A549 (cell line): ENCODE results near the gene CYP4F22. TPM values are rescaled to one million over a fixed set of nuclear protein-coding genes. Genes with fewer than 3 reads are reported as not detected.

Experiments
- ATAC-seq, 2 experiments: fragments of 200-7000 bp in 1 of 2; fragments of >200 bp in 1 of 2; cut with Nextera tagmentation in 1 of 2; cut with Tn5 transposase in 1 of 2; 3 replicates each; pipeline versions ENCODE4 v1.8.0 to v1.9.1; 2018 to 2020; ENCODE audit warnings: mild to moderate bottlenecking in 1 of 2, moderate library complexity in 1 of 2
- CTCF ChIA-PET: fragments of 300-600 bp; sonication (Branson Sonifier 250); formaldehyde crosslinking; extraction: SDS; loops from one replicate; lab custom pipeline; 2021; ENCODE audit warnings: antibody characterized with exemption, inconsistent platforms; lab: Yijun Ruan, JAX
- POLR2A ChIA-PET: fragments of 350-600 bp; formaldehyde crosslinking; extraction: SDS; loops from one replicate; lab custom pipeline; 2021; ENCODE audit warnings: antibody characterized with exemption, inconsistent platforms; lab: Yijun Ruan, JAX
- DNase-seq, 2 experiments: peaks; one replicate each; pipeline versions ENCODE4 v3.0.0 to v3.0.0-alpha.2; 2011 to 2016; ENCODE audit warnings: low read depth in 1 of 2, low spot score in 1 of 2
- FAIRE-seq: peaks from 2 replicates; lab custom pipeline; 2011; peaks lifted over from hg19 to GRCh38; lab: Jason Lieb, UNC
- H3K27ac ChIP-seq, 2 experiments: fragments of >200 bp; sonication (Bioruptor Twin); formaldehyde crosslinking; 3 replicates each; pipeline ENCODE4 v1.5.1; 2016 to 2017
- H3K4me1 ChIP-seq: fragments of >200 bp; sonication (Bioruptor Twin); formaldehyde crosslinking; 3 replicates; pipeline ENCODE4 v1.6.1; 2016
- H3K4me2 ChIP-seq: fragments of >200 bp; sonication (Bioruptor Twin); formaldehyde crosslinking; 3 replicates; pipeline ENCODE4 v1.6.1; 2016
- H3K4me3 ChIP-seq: fragments of >200 bp; sonication (Bioruptor Twin); formaldehyde crosslinking; 3 replicates; pipeline ENCODE4 v1.5.1; 2016
- H3K9me3 ChIP-seq: fragments of >200 bp; sonication (Bioruptor Twin); formaldehyde crosslinking; 3 replicates; pipeline ENCODE4 v1.6.1; 2016
- CTCF ChIP-seq: fragments of >200 bp; sonication (Bioruptor Twin); formaldehyde crosslinking; IDR thresholded peaks from 3 replicates; pipeline ENCODE4 v1.5.1; 2016
- ESRRA ChIP-seq: fragments of 150-350 bp; IDR thresholded peaks from 2 replicates; pipeline ENCODE4 v1.6.1; 2014; ENCODE audit warnings: mild to moderate bottlenecking, low read length, borderline replicate concordance
- HES2 ChIP-seq: fragments of >200 bp; sonication (Bioruptor Twin); formaldehyde crosslinking; IDR thresholded peaks from 2 replicates; pipeline ENCODE4 v1.6.1; 2016
- HEYL ChIP-seq: fragments of 250-450 bp; sonication (Bioruptor Pico); IDR thresholded peaks from 2 replicates; pipeline ENCODE4 v1.8.0; 2021; ENCODE audit warnings: mild to moderate bottlenecking, moderate library complexity
- JUN ChIP-seq, 2 experiments: fragments of >200 bp; sonication (Bioruptor Twin); formaldehyde crosslinking; IDR thresholded peaks; 2 replicates in 1 of 2; 3 replicates in 1 of 2; pipeline ENCODE4 v1.6.1; 2016 to 2017
- KDM1A ChIP-seq: fragments of 200-600 bp; sonication (generic); IDR thresholded peaks from 2 replicates; pipeline ENCODE4 v1.6.1; 2016; ENCODE audit warnings: low read depth, mild to moderate bottlenecking
- KDM5A ChIP-seq: fragments of 200-600 bp; sonication (generic); IDR thresholded peaks from 2 replicates; pipeline ENCODE4 v1.6.1; 2016; ENCODE audit warnings: antibody characterized with exemption, mild to moderate bottlenecking
- MAX ChIP-seq: IDR thresholded peaks from 2 replicates; pipeline ENCODE4 v1.6.1; 2012
- POLR2A ChIP-seq: IDR thresholded peaks from 2 replicates; pipeline ENCODE4 v1.6.1; 2012; ENCODE audit warnings: mild to moderate bottlenecking, low read length
- RAD21 ChIP-seq, 2 experiments: fragments of >200 bp in 1 of 2; sonication (Bioruptor Twin) in 1 of 2; formaldehyde crosslinking in 1 of 2; IDR thresholded peaks in 1 of 2; conservative IDR thresholded peaks in 1 of 2; 2 replicates in 1 of 2; 3 replicates in 1 of 2; pipeline ENCODE4 v1.6.1; 2012 to 2018; ENCODE audit warnings: inconsistent platforms in 1 of 2
- REST ChIP-seq: fragments of 200-600 bp; sonication (generic); IDR thresholded peaks from 2 replicates; pipeline ENCODE4 v1.6.1; 2016; ENCODE audit warnings: antibody characterized with exemption, mild to moderate bottlenecking, moderate library complexity
- SMC3 ChIP-seq: fragments of >200 bp; sonication (Bioruptor Twin); formaldehyde crosslinking; IDR thresholded peaks from 3 replicates; pipeline ENCODE4 v1.6.1; 2018; ENCODE audit warnings: inconsistent platforms
- USF2 ChIP-seq: fragments of 450-650 bp; IDR thresholded peaks from 2 replicates; pipeline ENCODE4 v1.6.1; 2014; ENCODE audit warnings: antibody characterized with exemption
- ZNF302 ChIP-seq: fragments of 250-450 bp; sonication (Bioruptor Pico); IDR thresholded peaks from 2 replicates; pipeline ENCODE4 v1.9.0; 2021; ENCODE audit warnings: inconsistent platforms, mild to moderate bottlenecking, moderate library complexity
- WGBS: methylation state at CpG from one replicate; pipeline ENCODE4 v1.1.6; 2017; ENCODE audit errors: missing lambda C conversion rate; 5-methylcytosine and 5-hydroxymethylcytosine counted together
- polyA plus RNA-seq, 4 experiments: library from polyadenylated mRNA; depleted of rRNA in 3 of 4; stranded (reverse); fragments of >200 nt; fragmentation: RNase III in 1 of 4; extraction: RNeasy Plus Mini Kit Qiagen cat#74134 plus additional on column Dnase treatment in 1 of 4; gene quantifications; 2 replicates in 3 of 4; 3 replicates in 1 of 4; pipeline ENCODE4 v1.2.3, GENCODE V29; 2011 to 2017

The CYP4F22 gene
- polyA plus RNA-seq, 2 of the 4 experiments (the other 2 are of a cell fraction), result 0.05 TPM; not detected in 1

- TF ChIP-seq USF2 (peak; percentile 78), SMC3 (peak; percentile 73), REST (peak; percentile 60), RAD21 (conservative IDR thresholded peaks at IDR 0.05 in 1 of 2, IDR thresholded peaks at IDR 0.05 in 1 of 2) (peak; percentile 75 to 85), CTCF (peak; percentile 71), JUN (IDR thresholded peaks at IDR 0.05) (no peak), POLR2A (no peak), MAX (peak; percentile 75)
- TF ChIP-seq, all 56 proteins: peak for 6
- under 1% methylated on average over 33 of the region's 49 CpGs for WGBS
- POLR2A ChIA-PET, result interaction anchor here (1.0 kb wide), 1 partner anchor 137 kb away, joined by 14 read pairs; the partner anchor contains the start of gene AKAP8L
- Histone ChIP-seq H3K9me3 (no peaks in the 10 kb centered on the region), H3K4me2 (peak overlapping the region; percentile 92), H3K4me3 (peak overlapping the region; percentile 39), H3K4me1 (0 out of 3 replicates have a peak, but pooled peaks cover 4% of the 10 kb centered on the region), H3K27ac (peak overlapping the region; percentile 30 to 67; a peak in 4 of 6 replicates)
- CTCF ChIA-PET, result interaction anchor here (0.6 to 2.8 kb wide), 35 partner anchors 9 to 629 kb away, joined by 3 to 11 read pairs (median 4); partner anchors contain the start of genes AKAP8L and FAM32A
- ATAC-seq (peak; percentile 89 to 95), DNase-seq (peak; percentile 90 to 93), FAIRE-seq (no peak)
These were observed 47.7 kb downstream of the CYP4F22 start for GRCh38 chr19:15555759-15556633.

GRCh38 chr19:15556634-15557181, 48.4 kb downstream of the CYP4F22 start:
- no peak for FAIRE-seq
- CTCF ChIA-PET, result interaction anchor here (0.6 to 1.6 kb wide), 11 partner anchors 18 to 472 kb away, joined by 3 to 7 read pairs (median 5); partner anchors contain the start of gene AKAP8L
- ATAC-seq, result peak; percentile 46 to 60

GRCh38 chr19:15557223-15557622, 48.9 kb downstream of the CYP4F22 start:
- POLR2A ChIA-PET, result no interaction called here
- DNase-seq (no peak), FAIRE-seq (no peak), ATAC-seq (no peak)
- Histone ChIP-seq H3K9me3 (no peaks in the 10 kb centered on the region), H3K4me2 (no peak overlapping the region), H3K27ac (no peak overlapping the region), H3K4me3 (no peak overlapping the region), H3K4me1 (no peaks in the 10 kb centered on the region)
- CTCF ChIA-PET, result interaction anchor here (0.6 to 1.6 kb wide), 11 partner anchors 18 to 473 kb away, joined by 3 to 7 read pairs (median 5); partner anchors contain the start of gene AKAP8L
- TF ChIP-seq KDM5A (no peak), ESRRA (no peak), ZNF302 (CRISPR knock-in tag) (no peak), HEYL (no peak), HES2 (no peak)
- 64% methylated on average over 4 of the region's 4 CpGs for WGBS

More at GRCh38 chr19:15556634-15557181, 48.4 kb downstream of the CYP4F22 start:
- H3K4me2 ChIP-seq, result peak overlapping the region; percentile 92
- POLR2A ChIA-PET, result no interaction called here
- 6% methylated on average over 6 of the region's 7 CpGs for WGBS
- no peak overlapping the region; the same call in 2 of the 3 replicates for H3K4me3 ChIP-seq
- 0 out of 3 replicates have a peak, but pooled peaks cover 1% of the 10 kb centered on the region for H3K4me1 ChIP-seq
- no peak overlapping the region for H3K27ac ChIP-seq
- TF ChIP-seq JUN (IDR thresholded peaks at IDR 0.05) (no peak), KDM1A (no peak)
- no peaks in the 10 kb centered on the region for H3K9me3 ChIP-seq
- DNase-seq, result no peak
